GM19240 (cell line): ENCODE data around the gene PREPL.

Experiments
- DNase-seq: peaks from one replicate; pipeline ENCODE4 v3.0.0; 2011; ENCODE audit warnings: low spot score; ENCODE audit not compliant: insufficient read length

Gene PREPL

DNA sequence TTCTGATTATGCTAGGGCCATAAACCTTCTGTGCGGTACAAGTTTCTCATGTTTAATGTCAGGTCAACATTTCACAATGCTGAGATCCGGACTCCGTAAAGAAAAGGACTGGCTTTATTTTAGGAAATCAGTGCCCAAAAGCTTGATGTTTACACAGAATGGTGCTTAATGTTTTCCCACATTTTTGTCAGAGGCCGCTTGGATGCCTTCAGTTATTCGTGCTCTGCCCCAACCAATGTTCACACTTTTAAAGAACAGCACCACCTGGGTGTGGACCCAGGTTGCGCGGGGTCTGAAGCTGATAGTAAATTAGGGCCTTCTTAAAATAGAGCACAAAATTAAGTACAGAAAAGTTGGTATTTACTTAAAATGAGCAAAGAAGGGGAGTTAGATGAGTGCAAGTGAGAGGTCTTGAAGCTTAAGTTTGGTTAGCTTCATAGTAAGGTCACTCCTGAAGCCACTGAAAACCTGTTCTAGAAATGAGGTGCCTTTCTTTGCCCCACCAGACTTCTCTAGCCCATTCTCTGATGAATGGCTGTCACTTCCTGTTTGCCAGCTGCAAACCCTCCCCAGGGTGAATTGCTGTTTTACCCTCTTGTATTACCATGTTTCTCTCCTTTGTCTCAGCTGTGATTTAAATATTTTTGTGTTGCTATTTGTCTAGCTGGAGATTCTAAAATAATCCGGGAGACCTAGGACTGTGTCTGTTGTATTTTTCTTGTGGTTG, 65.5 kb downstream of the PREPL start:
- DNase-seq, result no peak

DNA sequence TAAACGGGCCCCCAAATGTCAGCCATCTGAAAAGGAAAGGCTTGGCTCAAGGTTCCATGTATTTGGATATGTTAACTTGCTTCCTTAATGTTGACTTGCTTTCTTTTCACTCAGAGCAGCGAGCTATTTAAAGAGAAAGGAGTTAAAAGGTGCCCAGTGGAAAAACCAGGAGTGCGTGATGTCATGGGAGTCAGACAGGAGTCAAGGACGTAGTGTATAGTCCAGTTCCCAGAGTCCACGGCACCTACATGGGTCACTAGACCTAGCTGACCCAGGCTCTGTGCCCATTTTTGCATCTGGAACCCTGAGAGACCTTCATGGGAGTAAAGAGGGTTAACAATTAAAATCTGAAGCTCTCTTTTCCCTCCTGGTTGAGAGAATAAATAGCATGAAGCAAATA, 66.2 kb downstream of the PREPL start:
- no peak for DNase-seq

DNA sequence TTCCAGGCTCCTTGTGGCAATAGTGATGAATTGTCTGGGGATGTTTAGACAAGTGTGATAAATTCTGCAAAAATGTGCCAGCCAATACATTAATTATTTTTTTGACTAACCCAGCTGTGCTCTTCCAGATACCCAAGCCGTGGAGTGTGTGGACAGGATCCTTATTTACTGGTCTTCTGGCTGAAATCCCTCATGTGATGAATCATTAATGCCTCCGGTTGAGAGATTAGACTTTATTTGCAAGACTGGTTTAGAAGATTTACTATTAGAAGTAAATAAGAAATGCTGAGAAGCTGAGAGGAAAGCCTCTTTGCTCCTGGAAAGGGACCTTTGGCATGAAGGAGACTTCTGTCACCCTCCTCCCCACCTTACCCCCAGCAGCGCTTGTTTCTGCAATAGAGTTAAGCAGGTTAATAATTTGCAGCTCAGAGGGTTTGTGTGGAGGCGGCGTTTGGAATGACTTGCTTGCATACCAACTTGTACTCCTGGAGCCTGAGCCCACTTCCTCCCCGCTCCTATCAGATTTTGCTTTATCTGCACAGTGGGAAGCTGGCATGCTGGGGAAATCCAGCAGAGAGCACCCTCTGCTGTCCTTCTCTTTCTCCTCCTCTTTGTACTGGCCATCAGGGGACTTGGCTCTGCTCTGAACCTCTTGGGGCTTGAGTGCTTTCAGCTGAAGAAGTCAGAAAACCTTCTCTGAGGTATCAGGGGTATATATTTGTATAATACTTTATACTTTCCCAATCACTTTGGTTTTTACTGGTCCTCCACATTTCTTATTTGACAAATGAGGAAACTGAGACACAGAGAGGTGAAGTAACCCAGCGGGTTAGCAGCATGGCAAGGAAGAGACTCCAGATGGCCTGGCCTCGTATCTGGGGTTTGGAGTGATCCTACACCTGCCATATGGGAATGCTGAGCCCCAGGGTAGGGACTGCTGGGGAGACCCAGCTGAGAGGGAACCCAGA, 69.7 kb downstream of the PREPL start:
- no peak for DNase-seq

DNA sequence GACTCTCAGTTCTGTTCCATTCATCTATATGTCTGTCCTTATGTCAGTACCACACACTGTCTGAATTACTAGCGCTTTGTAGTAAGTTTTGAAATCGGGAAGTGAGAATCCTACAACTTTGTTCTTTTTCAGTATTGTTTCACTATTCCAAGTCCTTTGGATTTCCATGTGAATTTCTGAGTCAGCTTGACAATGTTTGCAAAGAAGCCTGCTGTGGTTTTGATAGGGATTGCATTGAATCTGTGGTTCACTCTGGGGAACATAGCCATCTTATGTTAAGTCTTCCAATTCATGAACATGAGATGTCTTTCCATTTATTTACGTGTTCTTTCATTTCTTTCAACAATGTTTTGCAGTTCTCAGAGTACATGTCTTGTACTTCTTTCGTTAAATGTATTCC, 71.0 kb downstream of the PREPL start:
- no peak for DNase-seq

DNA sequence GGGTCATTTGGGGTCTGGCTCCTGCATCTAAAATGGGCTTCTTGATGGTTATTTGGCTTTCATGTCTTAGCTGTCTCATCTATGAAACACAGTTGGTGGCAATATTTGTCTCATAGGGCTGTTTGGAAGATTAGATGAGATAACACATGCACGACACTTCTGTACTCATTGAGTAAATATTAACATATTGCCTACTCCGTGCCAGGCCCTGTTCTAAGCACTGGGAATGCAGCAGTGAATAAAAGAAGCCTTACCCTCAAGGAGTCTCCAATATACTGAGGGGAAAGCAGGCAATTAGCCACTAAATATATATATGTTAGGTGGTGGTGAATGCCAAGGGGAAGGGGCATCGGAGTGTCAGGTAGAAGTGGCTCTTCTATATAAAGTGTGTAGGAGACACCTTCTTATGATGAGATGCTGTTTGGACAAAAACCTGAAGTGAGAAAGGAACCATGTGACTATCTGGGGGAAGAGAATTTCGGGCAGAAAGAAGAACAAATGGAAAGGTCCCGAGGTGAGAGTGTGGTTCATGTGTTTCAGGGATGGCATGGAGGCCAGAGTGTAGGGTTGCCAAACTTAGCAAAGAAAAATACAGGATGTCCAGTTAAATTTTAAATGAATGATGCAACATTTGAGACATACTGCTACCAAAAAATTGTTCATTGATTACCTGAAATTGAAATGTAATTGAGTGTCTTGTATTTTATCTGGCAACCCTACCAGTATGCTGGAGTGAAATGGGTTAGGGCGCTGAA, 74.2 kb downstream of the PREPL start:
- DNase-seq, result no peak

DNA sequence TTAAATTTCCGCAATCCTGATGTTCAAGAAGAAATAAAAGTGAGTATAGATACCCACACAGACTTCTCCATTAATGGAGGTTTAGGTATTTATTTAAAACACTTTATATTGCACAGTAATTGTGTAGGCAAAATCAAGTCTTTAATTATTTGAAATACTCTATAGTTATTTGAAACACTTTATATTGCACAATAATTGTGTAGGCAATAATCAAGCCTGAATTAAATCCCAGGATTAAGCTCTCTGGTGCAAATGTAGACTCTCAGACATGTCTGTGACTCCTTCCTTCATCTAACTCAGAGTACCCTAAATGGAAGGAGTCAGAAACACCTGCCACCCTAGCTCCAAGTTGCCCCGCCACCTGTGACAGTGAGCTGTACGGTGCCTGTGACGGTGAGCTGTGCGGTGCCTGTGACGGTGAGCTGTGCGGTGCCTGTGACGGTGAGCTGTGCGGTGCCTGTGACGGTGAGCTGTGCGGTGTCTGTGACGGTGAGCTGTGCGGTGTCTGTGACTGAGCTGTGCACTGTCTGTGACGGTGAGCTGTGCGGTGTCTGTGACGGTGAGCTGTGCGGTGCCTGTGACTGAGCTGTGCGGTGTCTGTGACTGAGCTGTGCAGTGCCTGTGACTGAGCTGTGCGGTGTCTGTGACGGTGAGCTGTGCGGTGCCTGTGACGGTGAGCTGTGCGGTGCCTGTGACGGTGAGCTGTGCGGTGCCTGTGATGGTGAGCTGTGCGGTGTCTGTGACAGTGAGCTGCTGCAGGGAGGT, 75.0 kb downstream of the PREPL start:
- no peak for DNase-seq

DNA sequence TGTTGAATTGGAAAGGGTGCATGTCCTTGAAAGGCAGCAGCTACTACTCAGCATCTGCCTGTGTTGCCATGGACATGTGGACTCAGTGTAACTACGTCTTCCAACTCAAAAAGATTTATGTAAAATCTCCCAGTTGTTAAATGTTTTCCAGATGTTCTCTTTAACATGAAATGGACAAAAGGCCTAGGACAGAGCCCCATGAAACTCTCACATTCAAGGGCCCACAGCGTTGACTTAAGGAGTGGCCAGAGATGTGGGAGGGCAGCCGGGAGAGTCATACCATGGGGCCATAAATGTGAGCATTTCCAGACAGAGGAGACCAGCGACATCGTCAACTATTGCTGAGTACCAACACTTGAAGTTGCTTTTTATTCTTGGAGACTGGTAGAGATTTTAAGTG, 76.1 kb downstream of the PREPL start:
- DNase-seq, result no peak

DNA sequence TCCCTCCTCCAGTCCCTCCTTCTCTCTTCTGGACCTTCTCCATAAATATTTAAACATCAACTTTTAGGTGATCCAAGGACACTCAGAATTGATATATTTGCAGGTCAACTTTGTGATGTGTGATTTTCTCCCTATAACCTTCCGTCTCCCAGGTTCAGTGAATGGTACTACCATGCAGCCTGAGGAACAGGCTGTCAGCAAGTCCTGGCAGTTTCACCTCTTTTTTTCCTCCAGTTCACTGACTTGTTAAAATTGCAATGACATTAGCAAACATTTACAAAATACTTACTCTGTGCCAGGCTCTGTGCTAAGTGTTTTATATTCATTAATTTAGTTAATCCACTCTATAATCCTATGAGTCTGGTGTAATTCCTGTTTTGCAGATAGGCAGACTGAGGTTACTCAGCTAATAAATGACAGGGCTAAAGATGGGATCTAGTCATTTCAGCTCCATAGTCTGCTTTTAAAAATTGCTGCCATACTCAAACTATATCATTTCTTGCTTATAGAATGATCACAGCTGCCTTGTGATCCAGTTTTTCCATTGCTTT, 78.1 kb downstream of the PREPL start:
- DNase-seq, result no peak

DNA sequence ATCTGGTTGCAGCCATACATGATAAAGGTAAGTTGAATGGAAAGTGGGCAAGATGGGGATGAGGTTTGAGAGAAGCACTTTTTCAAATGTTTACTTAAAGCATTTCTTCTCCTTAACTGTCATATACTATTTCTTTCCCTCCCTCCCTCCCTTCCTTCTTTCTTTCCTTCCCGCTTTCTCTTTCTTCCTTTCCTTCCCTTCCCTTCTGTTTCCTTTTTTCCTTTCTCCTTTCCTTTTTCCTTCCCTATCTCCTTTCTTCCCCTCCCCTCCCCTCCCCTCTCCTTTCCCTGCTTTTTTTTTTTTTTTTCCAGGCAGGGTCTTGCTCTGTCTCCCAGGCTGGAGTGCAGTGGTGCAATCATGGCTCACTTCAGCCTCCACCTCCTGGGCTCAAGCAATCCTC, 80.4 kb downstream of the PREPL start:
- no peak for DNase-seq

DNA sequence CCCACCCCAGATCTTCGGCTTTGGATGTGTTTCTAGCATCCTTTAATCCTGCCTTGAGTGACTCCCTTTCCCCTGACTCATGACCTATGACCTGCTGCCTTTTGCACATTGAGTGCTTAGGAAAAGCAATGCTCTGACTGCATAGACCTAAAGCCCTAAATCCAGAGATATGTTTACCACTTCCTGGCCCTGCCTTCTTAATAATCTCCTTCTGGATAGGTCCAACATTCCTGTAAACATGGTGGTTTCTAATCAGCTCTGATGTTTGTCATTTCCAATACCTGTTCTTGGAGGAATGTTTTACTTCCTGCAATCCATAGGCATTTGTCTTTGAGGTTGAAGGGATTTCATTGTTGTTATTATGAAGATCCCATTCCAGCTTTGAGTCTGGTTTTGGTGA, 83.8 kb downstream of the PREPL start:
- DNase-seq, result no peak

DNA sequence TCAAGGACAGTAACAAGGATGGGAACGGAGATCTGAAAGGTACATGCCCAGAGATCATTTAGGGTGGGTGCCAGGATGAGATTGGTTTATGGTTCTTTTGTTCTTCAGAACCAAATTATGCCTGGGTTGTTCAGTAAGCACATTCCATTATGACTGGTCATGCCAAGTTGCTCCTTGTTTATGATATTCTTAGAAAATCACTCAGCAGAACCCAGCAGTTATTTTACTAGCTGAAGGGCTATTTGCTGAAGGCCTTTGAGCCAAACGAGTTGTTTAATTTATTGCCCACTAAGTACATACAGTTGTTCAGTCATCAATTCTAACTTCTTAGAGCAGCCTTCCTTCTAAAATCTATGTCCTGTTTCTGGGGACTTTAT, 85.4 kb downstream of the PREPL start:
- DNase-seq, result no peak

DNA sequence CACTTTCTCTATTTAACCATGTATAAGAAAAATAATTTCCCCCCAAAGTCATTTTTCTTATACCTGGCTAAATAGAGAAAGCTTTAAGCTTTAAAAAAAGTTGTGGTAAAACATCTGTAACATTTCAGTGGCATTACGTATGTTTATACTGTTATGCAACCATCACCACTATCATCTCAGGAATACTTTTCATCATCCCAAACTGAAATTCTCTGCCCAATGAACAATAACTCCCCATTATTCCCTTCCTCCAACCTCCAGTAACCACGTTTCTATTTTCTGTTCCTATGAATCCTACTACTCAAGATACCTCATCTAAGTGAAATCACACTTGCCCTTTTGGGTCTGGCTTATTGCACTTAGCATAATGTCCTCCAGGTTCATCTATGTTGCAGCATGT, 87.7 kb downstream of the PREPL start:
- no peak for DNase-seq

DNA sequence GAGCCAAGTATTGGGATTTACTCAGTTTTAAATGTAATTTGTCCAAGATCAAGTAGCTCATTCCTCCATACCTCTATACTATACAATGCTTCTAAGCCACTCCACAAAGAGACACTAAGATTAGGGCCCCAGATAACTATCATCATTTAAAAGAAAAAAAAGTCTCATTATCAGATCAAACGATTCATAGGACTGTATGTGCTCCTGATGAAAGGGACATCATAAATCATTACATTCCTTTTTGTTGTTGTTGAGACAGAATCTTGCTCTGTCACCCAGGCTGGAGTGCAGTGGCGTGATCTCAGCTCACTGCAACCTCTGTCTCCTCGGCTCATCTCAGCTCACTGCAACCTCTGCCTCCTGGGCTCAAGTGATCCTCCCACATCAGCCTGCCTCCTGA, 88.2 kb downstream of the PREPL start:
- DNase-seq, result no peak

DNA sequence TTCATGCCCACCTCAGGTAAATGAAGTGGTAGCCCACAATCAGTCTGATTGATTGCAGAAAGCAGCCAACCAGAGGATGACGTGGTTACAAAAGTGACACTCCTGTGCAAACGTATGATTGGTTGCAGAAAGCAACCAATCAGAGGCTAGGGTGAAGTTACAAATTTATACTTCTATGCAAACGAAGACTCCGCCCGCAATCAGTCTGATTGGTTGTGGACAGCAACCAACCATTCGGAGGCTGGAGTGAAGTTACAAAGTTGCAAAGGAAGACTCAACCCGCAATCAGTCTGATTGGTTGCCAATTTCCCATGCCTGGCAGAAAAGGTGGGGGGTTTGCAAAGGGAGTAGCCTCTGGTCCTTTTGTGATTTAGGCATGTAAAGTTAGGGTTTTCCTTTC, 90.0 kb downstream of the PREPL start:
- DNase-seq, result no peak

DNA sequence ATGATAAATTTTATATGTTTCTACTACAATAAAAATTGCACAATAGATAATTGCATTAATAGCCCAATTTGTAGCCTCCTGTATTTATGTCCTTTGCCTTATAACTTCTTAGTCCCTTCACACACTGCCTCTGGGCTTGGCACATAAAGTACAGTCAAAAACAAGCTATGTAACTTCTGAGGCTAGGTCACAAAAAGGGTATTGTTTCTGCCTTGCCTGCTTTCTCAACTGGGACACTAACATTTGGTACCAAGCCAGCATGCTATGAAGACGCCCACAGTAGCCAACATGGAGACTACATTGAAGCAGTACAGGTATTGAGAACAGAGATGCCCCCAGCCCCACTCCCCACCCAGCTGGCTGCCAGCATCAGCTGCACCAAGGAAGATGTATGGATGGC, 91.5 kb downstream of the PREPL start:
- no peak for DNase-seq

DNA sequence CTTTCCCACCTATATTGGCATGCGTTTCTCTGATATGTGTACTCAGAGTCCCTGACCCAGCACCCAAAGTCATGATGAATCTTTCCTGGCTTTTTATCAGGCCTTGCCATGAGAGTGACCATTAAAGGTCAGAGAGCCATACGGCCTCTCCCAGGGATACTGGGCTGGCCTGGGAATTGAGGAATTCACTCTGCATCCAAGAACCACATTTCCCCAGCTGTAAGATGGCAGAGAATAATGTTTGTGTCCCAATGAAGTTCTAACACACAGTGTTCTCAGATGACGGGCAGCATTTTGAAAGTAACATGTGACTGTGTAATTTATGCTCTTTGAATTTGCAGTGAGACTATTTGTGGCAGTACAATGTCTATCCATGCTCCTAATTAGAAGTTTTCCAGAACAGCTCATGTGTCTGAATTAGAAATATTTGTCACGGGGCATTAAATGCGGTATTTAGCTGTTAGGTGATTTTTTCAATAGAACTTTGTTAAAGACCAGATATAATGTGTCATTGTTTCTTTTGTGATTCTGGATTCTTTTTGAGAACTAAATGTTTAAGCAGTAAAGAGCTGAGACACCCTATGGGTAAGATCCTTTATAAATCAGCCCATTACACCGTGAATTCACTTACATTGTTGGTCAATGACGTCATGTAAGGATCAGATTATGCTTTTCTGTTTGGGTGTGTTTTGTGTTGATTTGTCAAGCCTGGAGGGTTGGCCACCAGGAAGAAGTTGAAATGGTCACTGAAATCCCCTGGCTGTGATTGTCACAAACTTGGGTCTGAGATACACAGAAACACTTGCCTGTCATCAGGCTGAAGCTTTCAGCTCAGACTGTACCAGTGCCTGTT, 93.3 kb downstream of the PREPL start:
- DNase-seq, result no peak
